Fibroblast of upper back skin (primary cell): ENCODE results near the gene CREBRF.

Experiments
- DNase-seq: peaks from one replicate; pipeline ENCODE4 v3.0.0-alpha.2; 2013

CREBRF gene

GRCh38 chr5:173158366-173158765 is 102.2 kb downstream of the CREBRF start:
- DNase-seq: no peak

DNA sequence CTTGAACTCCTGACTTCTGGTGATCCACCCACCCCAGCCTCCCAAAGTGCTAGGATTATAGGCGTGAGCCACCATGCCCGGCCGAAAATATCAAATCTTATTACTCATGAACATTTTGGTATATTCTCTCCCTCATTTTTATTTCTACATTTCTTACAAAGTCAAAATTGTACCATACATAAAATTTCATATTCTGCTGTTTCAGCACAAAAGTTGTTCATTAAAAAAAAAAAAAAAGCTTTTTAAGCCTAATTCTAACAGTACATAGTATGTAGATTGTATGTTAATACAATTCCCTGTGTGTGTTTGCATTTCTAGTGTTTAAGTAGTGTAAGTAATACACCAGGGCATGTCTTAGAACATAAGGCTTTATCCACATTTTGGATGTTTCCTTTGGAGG is 103.1 kb downstream of the CREBRF start:
- DNase-seq: no peak

GRCh38 chr5:173161148-173161547 is 105.0 kb downstream of the CREBRF start:
- no peak for DNase-seq

DNA sequence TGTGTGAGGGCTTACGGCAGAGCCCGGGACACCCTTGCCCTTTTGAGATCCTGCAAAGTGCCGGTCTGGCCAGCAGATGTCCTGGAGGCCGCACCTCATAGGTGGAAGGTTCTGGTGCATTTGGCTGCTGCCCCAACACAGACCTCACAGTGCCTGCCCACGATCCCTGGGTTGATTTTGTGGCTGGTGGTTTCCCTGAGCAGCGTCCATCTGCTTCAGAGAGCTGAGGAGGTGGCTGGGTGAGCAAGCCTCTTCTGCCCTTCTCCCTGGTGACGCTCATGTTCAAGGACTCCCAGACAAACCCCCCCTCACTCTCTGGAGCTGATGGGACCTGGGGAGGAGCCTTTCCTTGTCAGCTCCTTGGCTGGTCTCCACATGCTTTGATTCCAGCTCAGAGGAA is 107.1 kb downstream of the CREBRF start:
- DNase-seq: peak; percentile 21

- DNase-seq: no peak
Observed at GRCh38 chr5:173165177-173166016, 109.2 kb downstream of the CREBRF start.

DNA sequence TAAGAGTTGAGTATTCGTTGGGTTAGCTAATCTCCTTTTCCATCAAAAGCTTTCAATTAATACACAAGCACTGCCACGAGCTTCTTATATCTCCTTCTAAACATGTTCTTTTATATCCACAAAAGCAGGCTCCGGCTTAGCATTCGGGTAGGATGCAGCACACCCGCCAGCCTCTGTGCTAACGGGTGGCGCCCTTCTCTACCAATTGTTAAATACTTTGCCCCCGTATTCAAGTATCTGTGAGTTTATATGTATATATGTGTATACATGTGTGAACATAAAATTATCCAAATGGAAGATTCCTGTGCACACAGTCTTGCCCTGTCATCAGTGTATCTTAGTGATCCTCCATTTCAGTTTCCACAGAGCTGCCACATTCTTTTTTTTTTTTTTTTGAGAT is 116.0 kb downstream of the CREBRF start:
- DNase-seq: no peak

DNA sequence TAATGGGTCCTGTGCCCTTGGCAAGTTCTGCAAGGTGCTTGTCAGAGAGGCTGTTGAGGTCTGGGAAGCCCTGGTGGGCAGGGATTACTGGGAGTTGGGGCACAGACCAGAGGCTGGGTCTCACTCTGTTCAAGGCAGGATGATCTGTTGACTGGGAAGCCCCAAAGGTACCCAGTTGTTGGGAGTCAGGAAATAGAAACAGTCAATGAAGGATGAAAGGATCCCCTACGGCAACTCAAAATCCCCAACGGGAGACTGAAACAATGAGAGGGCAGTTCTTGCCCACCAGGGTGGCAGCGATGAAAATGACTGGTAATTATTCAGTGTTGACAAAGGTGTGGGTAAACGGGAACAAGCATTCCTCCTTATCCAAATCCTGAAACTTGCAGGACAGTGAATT is 119.4 kb downstream of the CREBRF start:
- DNase-seq: no peak

- DNase-seq: no peak
Observed at GRCh38 chr5:173178369-173178910, 122.3 kb downstream of the CREBRF start.

- peak; percentile 27 for DNase-seq
Observed at GRCh38 chr5:173180331-173180730, 124.2 kb downstream of the CREBRF start.

- DNase-seq: no peak
Observed at GRCh38 chr5:173187054-173187743, 131.0 kb downstream of the CREBRF start.

DNA sequence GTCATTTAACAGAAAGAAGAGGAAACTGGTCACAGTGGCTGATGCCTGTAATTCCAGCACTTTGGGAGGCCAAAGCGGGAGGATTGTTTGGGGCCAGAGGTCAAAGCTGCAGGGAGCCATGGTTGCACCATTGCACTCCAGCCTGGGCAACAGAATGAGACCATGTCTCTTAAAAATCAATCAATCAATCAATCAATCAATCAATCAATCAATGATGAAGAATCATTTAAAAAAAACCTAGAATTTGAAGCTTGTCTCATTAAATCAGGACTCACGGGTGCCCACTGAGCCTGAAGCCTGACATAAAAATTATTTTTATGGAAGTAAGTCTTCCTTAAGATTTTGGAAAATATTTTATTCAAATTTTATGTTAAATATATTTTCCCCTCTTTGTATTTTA is 132.1 kb downstream of the CREBRF start:
- no peak for DNase-seq
